Activated CD4-positive, alpha-beta T cell treated with anti-CD3 and anti-CD28 coated beads, Interleukin-2, amount 50 U/mL, for 4 hours (primary cell): Measurements from ENCODE around the gene DHX30.
"Not testable (repeated sequence)": the region's sequence is repeated elsewhere in the genome, so short reads cannot be mapped to it uniquely, and the experiment has no call there.

Source experiments
- DNase-seq, 2 experiments: peaks; one replicate each; pipeline ENCODE4 v3.0.0-alpha.2; 2020

DHX30 gene

GRCh38 chr3:47854720-47855455, 52.0 kb downstream of the DHX30 start:
- DNase-seq = no peak

DNA sequence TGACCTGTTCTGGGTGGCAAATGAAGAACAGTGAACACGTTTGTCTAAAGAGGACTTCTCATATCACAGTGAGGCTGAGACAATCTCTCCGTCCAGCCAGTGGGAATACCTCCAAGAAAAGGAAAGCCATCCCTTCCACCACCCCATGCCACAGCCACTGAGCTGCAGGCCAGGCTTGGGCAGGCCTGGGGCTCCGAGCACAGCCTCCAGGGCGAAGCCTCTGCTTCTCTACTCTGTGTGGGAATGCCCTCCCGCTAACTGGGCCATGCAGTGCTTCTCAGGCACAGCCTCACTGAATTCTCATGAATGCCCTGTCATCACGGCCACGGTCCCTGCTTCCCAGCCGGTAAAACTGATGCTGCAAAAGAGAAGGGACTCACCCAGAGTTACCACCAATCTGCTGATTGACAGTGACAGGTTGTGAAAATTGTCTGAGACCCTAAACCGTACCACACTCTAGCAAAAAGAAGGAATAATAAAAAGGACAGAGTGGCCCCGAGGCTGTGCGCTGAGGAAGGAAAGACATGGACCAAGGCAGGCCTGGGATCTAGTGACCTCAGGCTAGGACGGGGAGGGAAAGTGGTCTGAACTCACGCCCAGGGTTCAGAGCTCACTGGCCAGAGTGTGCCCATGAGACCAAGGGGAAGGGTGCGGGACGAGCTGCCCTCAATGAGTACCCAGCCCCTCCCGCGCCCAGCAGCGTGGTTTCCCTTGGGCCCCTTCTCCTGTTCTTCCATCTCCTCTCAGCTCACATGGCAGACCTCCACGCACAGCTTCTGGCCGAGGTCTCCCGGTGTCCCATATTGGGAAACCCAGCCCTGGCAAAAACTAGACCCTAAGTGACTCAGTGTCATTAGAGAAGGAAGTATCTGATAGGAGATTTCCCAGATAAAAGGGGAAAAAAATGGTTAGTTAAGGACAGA, 52.8 kb downstream of the DHX30 start:
- DNase-seq = no peak

DNA sequence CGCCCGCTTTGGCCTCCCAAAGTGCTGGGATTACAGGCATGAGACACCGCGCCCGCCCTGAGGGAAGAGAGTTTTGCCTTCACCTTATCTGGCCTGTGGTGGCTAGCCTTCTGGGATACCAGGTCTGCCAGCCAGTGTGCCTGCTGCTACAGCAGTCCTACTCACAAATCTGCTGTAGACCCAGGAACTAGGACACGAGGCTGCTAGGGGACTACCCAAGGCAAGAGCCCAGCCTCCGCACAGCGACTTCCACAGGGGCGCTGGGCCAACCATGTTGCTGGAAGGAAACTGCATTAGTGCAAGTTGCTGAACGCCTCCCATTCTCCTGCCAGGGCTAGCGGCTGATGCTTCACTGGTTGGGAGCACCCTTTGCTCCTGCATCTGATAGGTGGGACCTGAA, 53.7 kb downstream of the DHX30 start:
- DNase-seq = no peak

DNA sequence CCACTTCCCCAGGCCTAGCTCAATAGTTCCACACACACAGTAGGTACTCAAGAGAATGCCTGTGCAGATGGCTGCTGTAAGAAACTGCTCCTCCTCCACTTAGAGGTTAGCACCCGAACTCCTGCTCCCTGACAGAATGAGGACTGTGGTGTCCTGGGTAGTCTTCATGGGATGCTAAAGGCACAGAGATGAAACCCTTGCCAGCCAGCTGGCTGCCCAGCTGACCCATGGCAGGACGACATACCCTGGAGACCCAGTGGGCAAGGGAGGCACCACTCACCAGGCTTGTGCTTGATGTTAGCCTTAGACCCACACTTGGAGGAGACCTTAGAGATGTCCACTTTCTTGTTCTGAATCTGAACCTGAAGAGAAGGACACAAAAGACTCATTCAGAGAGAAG, 54.2 kb downstream of the DHX30 start:
- no peak for DNase-seq

GRCh38 chr3:47859956-47860605, 57.1 kb downstream of the DHX30 start:
- DNase-seq = no peak

- DNase-seq = no peak
Measured at GRCh38 chr3:47863391-47864128, 60.6 kb downstream of the DHX30 start.

- no peak for DNase-seq
Measured at GRCh38 chr3:47865192-47865591, 62.3 kb downstream of the DHX30 start.

DNA sequence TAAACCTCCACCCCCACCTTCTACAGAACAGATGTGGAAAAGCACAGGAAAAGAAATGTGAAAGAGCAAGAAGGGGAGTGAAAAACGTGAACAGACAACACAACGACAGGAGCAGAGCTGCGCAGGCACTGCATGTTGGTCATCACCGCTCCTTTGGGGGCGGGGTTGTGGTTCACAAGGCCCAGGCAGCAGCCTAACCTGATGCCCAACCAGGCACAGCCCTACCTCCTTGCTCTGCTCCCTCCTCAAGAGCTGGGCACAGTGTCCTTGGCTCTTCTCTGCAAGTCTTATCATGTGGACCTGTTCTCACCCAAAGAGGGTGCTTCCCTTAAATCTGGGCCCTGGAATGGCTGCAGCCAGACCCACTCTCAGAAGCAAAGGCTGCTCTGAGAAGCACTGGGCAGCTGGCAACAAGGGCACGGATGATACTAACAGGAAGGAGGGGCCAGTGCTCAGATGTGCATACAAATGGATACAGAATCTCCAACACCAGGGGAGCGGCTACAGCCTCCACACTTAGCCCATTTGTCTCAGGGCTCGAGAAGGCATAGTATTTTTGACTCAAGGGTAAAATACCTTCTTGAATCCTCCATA, 64.6 kb downstream of the DHX30 start:
- DNase-seq = no peak

GRCh38 chr3:47868306-47868705, 65.4 kb downstream of the DHX30 start:
- DNase-seq = no peak

DNA sequence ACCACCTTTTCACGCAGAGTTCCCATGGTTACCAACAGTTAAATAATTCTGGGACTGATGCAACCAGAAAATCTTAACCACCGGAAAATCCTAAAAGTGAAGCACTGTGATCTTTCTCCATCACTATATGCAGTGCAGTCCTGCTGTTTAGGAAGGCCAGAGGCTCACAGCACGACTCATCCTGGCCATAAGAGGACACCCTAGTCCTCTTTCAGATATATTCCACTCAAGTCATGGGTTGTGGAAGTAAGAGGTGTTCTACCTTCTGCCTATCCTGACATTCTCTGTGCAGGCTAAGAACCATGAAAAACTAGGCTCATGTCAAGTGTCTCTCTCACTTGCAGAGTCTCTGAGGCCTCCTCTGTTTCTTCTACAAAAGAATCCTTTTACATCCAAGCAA, 67.2 kb downstream of the DHX30 start:
- no peak for DNase-seq

DNA sequence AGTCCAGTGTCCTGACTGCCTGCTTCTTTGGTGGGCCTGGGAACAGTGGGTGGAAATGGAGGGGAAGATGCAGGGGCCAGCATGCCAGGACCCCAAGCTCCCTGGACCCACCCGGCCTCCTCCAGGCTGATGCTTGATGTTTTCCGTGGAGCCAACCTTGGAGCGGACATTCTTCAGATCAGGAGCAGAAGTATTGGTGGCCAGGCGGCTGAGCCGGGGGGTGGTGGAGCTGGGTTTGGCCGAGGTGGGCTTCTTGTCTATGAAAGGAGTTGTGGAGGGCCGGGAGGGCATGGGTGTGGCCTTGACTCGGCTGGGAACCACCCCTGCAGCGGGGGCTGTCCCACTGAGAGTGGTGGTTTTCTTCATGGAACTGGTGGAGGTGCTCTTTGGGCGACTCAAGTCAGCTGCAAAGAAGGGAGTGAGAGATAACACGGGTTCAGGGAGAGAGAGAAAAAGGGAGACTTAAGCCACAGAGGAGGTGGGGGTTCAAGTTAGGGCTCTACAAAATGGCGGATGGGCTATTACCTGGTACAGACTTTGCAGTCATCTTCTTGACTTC, 67.8 kb downstream of the DHX30 start:
- no peak for DNase-seq

DNA sequence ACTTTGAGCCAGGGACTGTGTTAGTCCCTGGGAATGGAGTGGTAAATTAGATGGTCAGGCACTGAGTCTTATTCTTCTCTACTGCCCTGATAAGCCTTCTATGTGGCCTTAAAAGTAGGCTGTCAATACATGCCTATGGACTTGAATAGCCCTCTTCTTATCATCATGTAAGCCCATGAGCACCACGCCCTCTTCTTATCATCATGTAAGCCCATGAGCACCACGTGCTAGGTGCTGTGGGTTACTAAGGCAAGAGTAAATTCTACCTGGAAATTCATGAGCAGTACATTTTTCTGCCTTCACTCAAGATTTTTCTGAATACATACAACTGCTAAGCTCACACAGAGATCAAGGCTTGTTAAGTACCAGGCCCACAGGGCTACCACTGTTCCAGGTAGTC, 68.5 kb downstream of the DHX30 start:
- no peak for DNase-seq

GRCh38 chr3:47872916-47873315, 70.0 kb downstream of the DHX30 start:
- no peak for DNase-seq

DNA sequence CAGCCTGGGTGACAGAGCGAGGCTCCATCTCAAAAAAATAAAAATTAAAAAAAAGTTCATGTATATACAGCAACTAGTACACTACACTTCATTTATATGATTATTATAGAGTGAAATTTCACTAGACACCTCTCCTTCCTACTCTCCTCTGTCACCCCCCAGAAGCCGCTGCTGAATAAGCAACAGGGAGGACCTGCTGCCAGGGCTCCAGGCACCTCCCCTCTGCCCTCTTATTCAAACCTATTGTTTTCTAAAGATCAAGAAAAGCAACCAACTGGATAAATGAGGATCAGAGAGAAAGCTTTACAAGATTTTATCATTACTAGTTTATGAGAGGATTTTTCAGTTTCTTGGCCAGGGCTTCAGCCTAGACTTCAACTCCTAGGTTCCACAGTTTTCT, 71.5 kb downstream of the DHX30 start:
- no peak for DNase-seq

GRCh38 chr3:47874913-47875312, 72.0 kb downstream of the DHX30 start:
- no peak for DNase-seq

DNA sequence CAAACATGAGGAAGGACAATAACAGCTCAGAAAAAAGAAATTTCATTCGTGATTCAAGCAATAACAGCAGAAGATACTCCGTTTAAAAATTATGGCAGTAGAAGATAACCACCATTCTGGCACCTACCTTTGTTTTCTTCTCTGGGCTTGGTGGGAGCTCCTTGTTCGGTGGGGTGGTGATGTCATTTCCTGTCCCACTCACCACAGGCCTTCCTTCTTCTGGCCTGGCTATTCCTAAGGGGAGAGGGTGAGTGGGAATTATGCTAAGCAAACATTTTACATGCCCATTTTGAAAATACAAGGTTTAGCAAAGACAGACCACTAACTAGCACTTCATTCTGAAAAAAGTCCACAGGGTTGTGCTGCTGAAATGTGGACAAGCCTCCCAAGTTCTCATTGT, 74.4 kb downstream of the DHX30 start:
- DNase-seq = no peak

GRCh38 chr3:47877719-47878118, 74.8 kb downstream of the DHX30 start:
- no peak for DNase-seq

DNA sequence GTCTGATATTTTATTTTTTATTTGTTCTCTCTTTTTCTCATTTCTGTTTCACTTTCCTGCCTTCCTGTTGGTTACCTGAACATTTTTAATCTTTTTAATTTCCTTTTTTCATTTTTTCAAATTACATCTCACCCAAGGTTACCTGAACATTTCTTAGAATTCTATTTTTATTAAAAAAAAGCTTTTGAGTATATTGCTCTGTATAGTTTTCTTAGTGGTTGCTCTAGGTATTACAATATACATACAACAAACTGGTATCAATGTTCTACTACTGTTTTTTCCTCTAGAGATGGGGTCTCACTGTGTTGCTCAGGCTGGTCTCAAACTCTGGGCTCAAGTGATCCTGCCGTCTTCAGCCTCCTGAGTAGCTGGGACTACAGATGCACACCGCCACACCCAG, 79.4 kb downstream of the DHX30 start:
- no peak for DNase-seq

GRCh38 chr3:47884603-47885002, 81.7 kb downstream of the DHX30 start:
- no peak for DNase-seq

GRCh38 chr3:47885168-47885567, 82.2 kb downstream of the DHX30 start:
- no peak for DNase-seq

- not testable (repeated sequence) for DNase-seq
Measured at GRCh38 chr3:47887991-47888390, 85.1 kb downstream of the DHX30 start.
